ENCODE data around the gene WHRN.

GRCh38 chr9:114437401-114437893 is 67.8 kb downstream of the WHRN start:
- TF ChIP-seq, protein P1, sequence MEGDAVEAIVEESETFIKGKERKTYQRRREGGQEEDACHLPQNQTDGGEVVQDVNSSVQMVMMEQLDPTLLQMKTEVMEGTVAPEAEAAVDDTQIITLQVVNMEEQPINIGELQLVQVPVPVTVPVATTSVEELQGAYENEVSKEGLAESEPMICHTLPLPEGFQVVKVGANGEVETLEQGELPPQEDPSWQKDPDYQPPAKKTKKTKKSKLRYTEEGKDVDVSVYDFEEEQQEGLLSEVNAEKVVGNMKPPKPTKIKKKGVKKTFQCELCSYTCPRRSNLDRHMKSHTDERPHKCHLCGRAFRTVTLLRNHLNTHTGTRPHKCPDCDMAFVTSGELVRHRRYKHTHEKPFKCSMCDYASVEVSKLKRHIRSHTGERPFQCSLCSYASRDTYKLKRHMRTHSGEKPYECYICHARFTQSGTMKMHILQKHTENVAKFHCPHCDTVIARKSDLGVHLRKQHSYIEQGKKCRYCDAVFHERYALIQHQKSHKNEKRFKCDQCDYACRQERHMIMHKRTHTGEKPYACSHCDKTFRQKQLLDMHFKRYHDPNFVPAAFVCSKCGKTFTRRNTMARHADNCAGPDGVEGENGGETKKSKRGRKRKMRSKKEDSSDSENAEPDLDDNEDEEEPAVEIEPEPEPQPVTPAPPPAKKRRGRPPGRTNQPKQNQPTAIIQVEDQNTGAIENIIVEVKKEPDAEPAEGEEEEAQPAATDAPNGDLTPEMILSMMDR (IDR thresholded peaks at IDR 0.05), result no peak
- TF ChIP-seq ATF3 (CRISPR knock-in tag; conservative IDR thresholded peaks at IDR 0.05), result no peak
- TF ChIP-seq, protein P2, sequence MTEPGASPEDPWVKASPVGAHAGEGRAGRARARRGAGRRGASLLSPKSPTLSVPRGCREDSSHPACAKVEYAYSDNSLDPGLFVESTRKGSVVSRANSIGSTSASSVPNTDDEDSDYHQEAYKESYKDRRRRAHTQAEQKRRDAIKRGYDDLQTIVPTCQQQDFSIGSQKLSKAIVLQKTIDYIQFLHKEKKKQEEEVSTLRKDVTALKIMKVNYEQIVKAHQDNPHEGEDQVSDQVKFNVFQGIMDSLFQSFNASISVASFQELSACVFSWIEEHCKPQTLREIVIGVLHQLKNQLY (CRISPR knock-in tag; IDR thresholded peaks at IDR 0.05), result no peak
- no peak for TF ChIP-seq AFF4 (CRISPR knock-in tag; IDR thresholded peaks at IDR 0.05; ENCODE audit: borderline replicate concordance)
- no peak for TF ChIP-seq TP53 (CRISPR knock-in tag; IDR thresholded peaks at IDR 0.05)
- no peak for TF ChIP-seq CREM (CRISPR knock-in tag; IDR thresholded peaks at IDR 0.05)
- no peak for TF ChIP-seq ETV6 (CRISPR knock-in tag; IDR thresholded peaks at IDR 0.05)
- TF ChIP-seq NR1H2 (CRISPR knock-in tag; IDR thresholded peaks at IDR 0.05), result no peak
- no peak for TF ChIP-seq TEAD4 (CRISPR knock-in tag; IDR thresholded peaks at IDR 0.05)
- TF ChIP-seq E2F1 (CRISPR knock-in tag; IDR thresholded peaks at IDR 0.05), result no peak
- TF ChIP-seq JUN (CRISPR knock-in tag; IDR thresholded peaks at IDR 0.05), result no peak
- TF ChIP-seq CREB1 (CRISPR knock-in tag; IDR thresholded peaks at IDR 0.05), result no peak
